ENCODE data around the gene ZNF433.

Gene ZNF433

DNA sequence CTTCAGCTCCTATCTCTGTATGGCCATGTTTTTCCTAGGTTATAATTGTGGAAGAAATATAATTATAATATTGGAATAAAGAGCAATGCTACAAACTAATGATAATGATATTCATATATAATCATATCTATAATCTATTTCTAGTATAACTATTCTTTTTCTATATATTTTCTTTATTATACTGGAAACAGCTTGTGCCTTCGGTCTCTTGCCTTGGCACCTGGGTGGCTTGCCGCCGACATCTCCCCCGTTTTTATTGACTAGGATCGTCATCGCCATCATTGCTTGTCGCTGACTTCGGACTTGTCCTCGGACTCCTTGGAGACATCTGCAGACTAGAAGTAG, 46.4 kb downstream of the ZNF433 start:
- DNase-seq (ENCODE audit: low read depth) = no peak

DNA sequence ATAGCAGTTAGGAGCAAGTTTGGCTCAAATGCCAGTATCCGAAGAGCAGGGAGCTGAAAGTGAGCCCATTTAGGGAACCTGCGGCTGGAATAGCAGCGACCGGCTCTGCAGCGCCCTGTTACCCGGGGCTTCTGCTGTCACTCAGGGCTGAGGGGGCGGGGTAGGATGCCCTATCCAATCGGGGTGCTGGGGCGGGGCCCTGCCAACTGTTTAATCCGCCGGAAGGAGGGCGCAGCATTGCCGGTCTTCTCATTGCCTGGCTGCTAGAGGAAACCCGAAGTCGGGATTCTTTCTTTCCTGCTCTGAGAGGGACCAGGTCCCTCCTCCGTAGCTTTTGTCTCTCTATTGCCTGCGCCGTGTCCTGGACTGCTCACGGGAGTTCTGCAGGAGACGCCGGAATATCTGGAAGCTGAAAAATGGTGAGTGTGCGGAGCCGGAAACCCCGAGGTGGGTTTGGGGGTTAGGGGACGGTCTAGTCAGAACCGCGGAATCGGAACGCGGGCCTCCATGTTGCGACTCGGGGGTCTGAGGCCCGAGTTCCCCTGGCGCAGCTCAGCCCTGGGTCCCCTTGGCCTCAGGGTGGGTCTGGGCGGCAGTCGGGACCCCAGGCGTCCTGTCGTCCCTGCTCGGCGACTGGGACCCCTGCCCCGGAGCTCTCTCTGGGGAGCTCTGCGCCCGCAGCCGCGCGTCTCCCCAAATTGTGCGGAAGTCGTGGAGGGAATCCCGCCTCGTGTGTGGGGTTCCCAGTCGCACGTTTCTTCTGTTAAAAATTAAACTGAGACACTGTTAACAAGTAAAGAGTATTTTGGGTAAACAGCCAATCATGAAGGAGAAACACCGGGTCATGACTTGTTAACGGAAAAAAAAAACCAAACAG, 47.8 kb downstream of the ZNF433 start:
- peak; percentile 79 for DNase-seq (ENCODE audit: low read depth)

DNA sequence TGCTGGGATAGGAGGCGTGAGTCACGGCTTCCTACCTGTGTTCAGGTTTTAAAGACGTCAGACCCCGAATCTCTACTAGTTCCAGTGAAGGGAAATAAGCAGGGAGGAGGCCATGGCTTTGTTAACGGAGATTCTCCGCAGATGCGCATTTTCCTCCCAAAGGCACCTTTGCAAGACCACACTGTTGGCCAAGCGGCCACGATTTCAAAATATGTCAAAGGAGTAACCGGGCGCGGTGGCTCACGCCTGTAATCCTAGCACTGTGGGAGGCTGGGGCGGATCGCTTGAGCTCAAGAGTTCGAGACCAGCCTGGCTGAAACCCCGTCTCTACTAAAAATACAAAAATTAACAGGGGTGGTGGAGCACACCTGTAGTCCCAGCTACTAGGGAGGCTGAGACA, 48.7 kb downstream of the ZNF433 start:
- no peak for DNase-seq (ENCODE audit: low read depth)

DNA sequence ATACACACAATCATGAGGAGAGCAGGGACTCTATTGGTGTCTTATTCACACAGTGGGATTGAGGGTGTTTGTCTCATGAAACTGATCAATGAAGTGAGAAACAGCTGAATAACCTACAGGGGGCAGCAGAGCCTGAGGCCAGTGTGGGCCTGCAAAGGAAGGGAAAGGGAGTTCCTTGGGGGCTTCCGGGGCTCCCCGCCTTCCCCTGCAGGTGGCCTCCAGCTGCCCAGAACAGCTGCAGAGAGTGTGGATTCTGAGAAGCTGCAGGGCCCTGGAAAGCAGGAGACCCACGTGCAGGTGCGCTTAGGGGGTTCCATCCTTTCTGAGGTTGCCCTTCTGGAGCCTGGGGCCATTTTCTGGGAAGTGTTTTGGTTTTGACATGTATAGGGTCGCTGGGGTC, 50.5 kb downstream of the ZNF433 start:
- DNase-seq (ENCODE audit: low read depth) = no peak

DNA sequence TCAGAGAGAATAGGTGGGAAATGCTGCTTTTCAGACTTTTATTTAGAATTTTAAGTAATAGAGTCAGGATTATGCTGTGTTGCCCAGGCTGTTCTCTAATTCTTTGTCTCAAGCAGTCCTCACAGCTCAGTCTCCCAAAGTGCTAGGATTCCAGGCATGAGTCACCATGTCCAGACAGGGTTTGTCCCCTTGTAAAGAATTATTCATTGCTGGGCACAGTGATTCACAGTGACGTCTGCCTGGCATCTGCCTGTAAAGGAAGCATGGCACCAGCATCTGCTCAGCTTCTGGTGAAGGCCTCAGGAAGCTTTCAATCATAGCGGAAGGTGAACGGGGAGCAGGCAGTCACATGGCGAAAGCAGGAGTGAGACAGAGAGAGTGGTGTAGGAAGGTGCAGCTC, 53.0 kb downstream of the ZNF433 start:
- no peak for DNase-seq (ENCODE audit: low read depth)

- DNase-seq (ENCODE audit: low read depth) = no peak
Observed at GRCh38 chr19:11979527-11979926, 56.0 kb downstream of the ZNF433 start.

- no peak for DNase-seq (ENCODE audit: low read depth)
Observed at GRCh38 chr19:11978492-11979100, 56.9 kb downstream of the ZNF433 start.

DNA sequence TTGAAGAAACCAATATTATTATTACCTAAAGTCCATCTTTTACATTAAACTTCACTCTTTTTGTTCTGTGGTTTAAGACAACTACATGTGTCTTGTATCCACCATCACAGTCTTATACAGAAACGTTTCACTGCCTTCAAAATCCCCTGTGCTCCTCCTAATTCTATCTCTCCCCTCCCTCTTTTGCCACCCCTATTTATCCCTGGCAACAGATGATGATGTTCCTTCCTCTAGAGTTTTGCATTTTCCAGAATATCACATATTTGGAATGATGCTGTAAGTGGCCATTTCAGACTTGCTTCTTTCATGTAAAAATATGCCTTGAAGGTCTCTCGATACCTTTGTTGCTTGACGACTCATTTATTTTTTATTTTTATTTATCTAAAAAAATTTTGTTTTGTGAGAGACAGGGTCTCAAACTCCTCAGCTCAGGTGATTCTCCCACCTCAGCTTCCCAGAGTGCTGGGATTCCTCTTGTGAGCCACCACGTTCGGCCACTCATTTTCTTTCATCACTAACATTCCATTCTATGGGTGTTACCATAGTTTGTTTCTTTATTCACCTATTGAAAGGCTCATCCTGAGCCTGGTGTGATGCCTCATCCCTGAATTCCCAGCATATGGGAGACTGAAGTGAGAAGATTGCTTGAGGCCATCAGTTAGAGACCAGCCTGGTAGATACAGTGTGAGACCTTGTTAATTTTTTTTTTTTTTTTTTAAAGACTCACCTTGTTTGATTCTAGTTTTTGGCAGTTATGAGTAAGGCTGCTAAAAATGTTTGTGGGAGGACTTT, 62.3 kb downstream of the ZNF433 start:
- no peak for DNase-seq (ENCODE audit: low read depth)

DNA sequence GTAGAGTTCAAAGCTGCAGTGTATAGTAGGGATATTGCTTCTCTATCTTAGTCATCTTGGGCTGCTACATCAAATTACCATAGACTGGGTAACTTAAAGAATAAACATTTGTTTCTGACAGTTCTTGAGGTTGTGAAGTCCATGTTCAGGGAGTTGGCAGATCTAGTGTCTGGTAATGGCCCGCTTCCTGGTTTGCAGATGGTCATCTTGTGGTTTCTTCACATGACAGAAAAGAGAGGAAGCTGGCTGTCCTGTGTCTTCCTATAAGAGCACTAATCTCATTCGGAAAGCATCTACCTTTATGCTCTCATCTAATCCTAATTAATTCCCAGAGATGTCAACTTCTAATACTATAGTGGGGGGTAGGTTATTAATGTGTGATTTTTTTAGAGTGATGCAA, 64.4 kb downstream of the ZNF433 start:
- no peak for DNase-seq (ENCODE audit: low read depth)

GRCh38 chr19:11970174-11970573, 65.3 kb downstream of the ZNF433 start:
- DNase-seq (ENCODE audit: low read depth) = no peak

DNA sequence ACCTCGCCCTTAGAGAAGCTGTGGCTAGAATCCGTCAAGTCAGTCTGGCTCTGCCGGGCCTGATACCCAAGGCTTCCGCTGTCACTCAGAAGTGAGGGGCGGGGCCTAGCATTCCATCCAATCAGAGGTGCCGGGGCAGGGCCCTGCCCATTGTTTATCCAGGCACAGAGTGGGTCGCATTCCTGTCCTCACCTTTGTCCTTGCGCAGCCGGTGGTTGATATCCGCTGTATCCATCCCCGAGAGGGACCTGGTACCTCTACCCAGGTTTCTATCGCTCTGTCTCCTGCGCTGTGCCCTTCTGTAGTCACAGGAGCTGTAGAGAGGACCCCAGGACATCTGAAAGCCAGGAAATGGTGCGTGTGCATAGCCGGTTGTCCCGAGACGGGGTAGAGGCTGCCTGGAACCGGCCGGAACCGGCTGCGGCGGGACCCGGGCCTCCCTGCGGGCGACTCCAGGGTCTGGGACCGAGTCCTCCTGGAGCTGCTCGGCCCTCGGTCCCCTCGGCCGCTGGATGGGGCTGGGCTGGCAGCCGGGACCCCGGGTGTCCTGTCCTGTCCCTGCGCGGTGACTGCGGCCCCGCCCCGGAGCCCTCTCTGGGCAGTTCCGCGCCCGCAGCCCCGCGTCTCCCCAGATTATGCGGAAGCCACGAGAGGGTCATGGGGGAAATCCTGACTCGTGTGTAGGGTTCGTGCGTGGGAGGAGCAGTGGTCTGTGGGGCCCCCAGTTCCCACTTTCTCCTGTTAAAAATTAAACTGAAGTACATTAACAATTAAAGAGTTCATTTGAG, 70.4 kb downstream of the ZNF433 start, which contains the start of gene ZNF763:
Gene ZNF763, plus strand, starts transcription at position 183 of the 788 bp plus-strand sequence. Its CDS starts 169 bp downstream, at position 352.
- DNase-seq (ENCODE audit: low read depth) = no peak

Data from HS-5 (cell line).